GM23338 (cell line): Measurements from ENCODE around the gene LTB4R.

Source experiments
- CREB1 ChIP-seq: fragments of 250-450 bp; sonication (Bioruptor Pico); IDR thresholded peaks from 2 replicates; pipeline ENCODE4 v1.5.0; 2020; ENCODE audit warnings: low read depth, mild to moderate bottlenecking, moderate library complexity
- CTCF ChIP-seq, 2 experiments: fragments of 200-600 bp in 1 of 2; sonication (generic) in 1 of 2; conservative IDR thresholded peaks; 2 replicates each; pipeline versions ENCODE4 v1.5.1 to v1.6.1; 2016 to 2017; ENCODE audit warnings: antibody characterized with exemption in 2 of 2, low read depth in 2 of 2, mild to moderate bottlenecking in 2 of 2, moderate library complexity in 1 of 2
- EZH2 ChIP-seq: fragments of 200-600 bp; sonication (generic); IDR thresholded peaks from one replicate; pipeline ENCODE4 v1.8.0; 2017; ENCODE audit warnings: antibody characterized with exemption, mild to moderate bottlenecking, low read depth; ENCODE audit not compliant: unreplicated experiment
- EZH2phosphoT487 ChIP-seq: fragments of 200-600 bp; sonication (generic); IDR thresholded peaks from one replicate; pipeline ENCODE4 v1.8.1; 2018; ENCODE audit warnings: antibody characterized with exemption; ENCODE audit not compliant: unreplicated experiment
- JUNB ChIP-seq: IDR thresholded peaks from one replicate; pipeline ENCODE4 v1.6.1; 2016; ENCODE audit warnings: antibody characterized with exemption; ENCODE audit not compliant: unreplicated experiment
- POLR2AphosphoS5 ChIP-seq: IDR thresholded peaks from 2 replicates; pipeline ENCODE4 v1.6.1; 2016; ENCODE audit warnings: antibody characterized with exemption, low read depth
- REST ChIP-seq: IDR thresholded peaks from one replicate; pipeline ENCODE4 v1.6.1; 2018; ENCODE audit warnings: antibody characterized with exemption; ENCODE audit not compliant: unreplicated experiment

- TF ChIP-seq CTCF (conservative IDR thresholded peaks at IDR 0.05; ENCODE audit: low read depth in 2 of 2) (no peak), CREB1 (CRISPR knock-in tag) (no peak), EZH2 (no peak), POLR2AphosphoS5 (no peak), EZH2phosphoT487 (no peak), JUNB (no peak), REST (no peak)
Observed at GRCh38 chr14:24329736-24330135, 18.4 kb downstream of the LTB4R start.
